CD4-positive, alpha-beta T cell (primary cell): ENCODE results near the gene DLX3. TPM values are rescaled to one million over a fixed set of nuclear protein-coding genes. Genes with fewer than 3 reads are reported as not detected.

ENCODE experiments used
- ATAC-seq: fragments of 200-7000 bp; cut with Tn5 transposase; one replicate; pipeline ENCODE4 v1.10.0; 2022; ENCODE audit warnings: mild to moderate bottlenecking; ENCODE audit not compliant: poor library complexity
- CTCF ChIA-PET: fragments of 350-600 bp; sonication (Branson Sonifier 250); formaldehyde crosslinking; loops from one replicate; lab custom pipeline; 2021; ENCODE audit warnings: antibody characterized with exemption, inconsistent platforms; lab: Charles Lee
- POLR2A ChIA-PET: fragments of 350-600 bp; sonication (Branson Sonifier 250); formaldehyde crosslinking; loops from one replicate; lab custom pipeline; 2021; ENCODE audit warnings: antibody characterized with exemption, inconsistent platforms; lab: Charles Lee
- DNase-seq, 14 experiments: peaks; one replicate each; pipeline ENCODE4 v3.0.0-alpha.2; 2013 to 2020; ENCODE audit warnings: mixed read lengths in 2 of 14
- H3K27ac ChIP-seq, 2 donors: one replicate each; pipeline versions ENCODE4 v1.5.1 to v1.7.0; 2013; ENCODE audit warnings: low read length in 2 of 2, low read depth in 1 of 2, mild to moderate bottlenecking in 1 of 2
- H3K27me3 ChIP-seq, 2 experiments: 1 replicate in 1 of 2; 2 replicates in 1 of 2; pipeline versions ENCODE4 v1.6.1 to v1.7.0; 2013; ENCODE audit warnings: low read length in 2 of 2, control low read depth in 1 of 2, mild to moderate bottlenecking in 1 of 2, moderate library complexity in 1 of 2; ENCODE audit not compliant: insufficient read depth in 2 of 2, control insufficient read depth in 1 of 2
- H3K36me3 ChIP-seq: one replicate; pipeline ENCODE4 v1.6.1; 2013; ENCODE audit warnings: low read length, control low read depth; ENCODE audit not compliant: insufficient read depth
- H3K4me1 ChIP-seq: one replicate; pipeline ENCODE4 v1.6.1; 2013; ENCODE audit warnings: low read length, control low read depth; ENCODE audit not compliant: insufficient read depth
- H3K4me3 ChIP-seq: one replicate; pipeline ENCODE4 v1.5.1; 2013; ENCODE audit warnings: mild to moderate bottlenecking, low read length, moderate library complexity
- H3K9me3 ChIP-seq, 2 experiments: 1 replicate in 1 of 2; 2 replicates in 1 of 2; pipeline versions ENCODE4 v1.6.1 to v1.7.0; 2013; ENCODE audit warnings: low read length in 2 of 2, mild to moderate bottlenecking in 2 of 2, control low read depth in 1 of 2, moderate library complexity in 1 of 2; ENCODE audit not compliant: control insufficient read depth in 1 of 2, insufficient read depth in 1 of 2
- H3K27ac Mint-ChIP-seq: one replicate; pipeline ENCODE4 v1.8.0; 2020; ENCODE audit warnings: mixed read lengths
- H3K27me3 Mint-ChIP-seq: one replicate; pipeline ENCODE4 v1.8.0; 2021; ENCODE audit warnings: mixed read lengths
- H3K36me3 Mint-ChIP-seq: one replicate; pipeline ENCODE4 v1.8.0; 2021; ENCODE audit warnings: low read depth, mixed read lengths
- H3K4me1 Mint-ChIP-seq: one replicate; pipeline ENCODE4 v1.8.0; 2021; ENCODE audit warnings: low read depth, mixed read lengths
- H3K4me3 Mint-ChIP-seq: one replicate; pipeline ENCODE4 v1.8.0; 2020; ENCODE audit warnings: mild to moderate bottlenecking, mixed read lengths
- H3K9me3 Mint-ChIP-seq: one replicate; pipeline ENCODE4 v1.8.0; 2020; ENCODE audit warnings: mixed read lengths
- CTCF ChIP-seq: fragments of 200-600 bp; IDR thresholded peaks from one replicate; pipeline ENCODE4 v1.8.0; 2022; ENCODE audit warnings: antibody characterized with exemption, mild to moderate bottlenecking
- intact Hi-C, 2 experiments: fragments of 100-400 bp; cut with DNase I in 1 of 2; cut with micrococcal nuclease in 1 of 2; formaldehyde crosslinking; loops; one replicate each; pipeline versions ENCODE4 v1.15.1 to v1.9.0; 2023 to 2025; cut with DNase I, micrococcal nuclease
- total RNA-seq, 174 experiments: library from RNA in 2 of 174; stranded (reverse) in 2 of 174; gene quantifications; one replicate each; pipeline ENCODE4 v1.2.3 and lab custom pipeline; 2021 to 2026

The DLX3 gene
- total RNA-seq, 2 experiments from 2014 or later, result not detected

- TF ChIP-seq CTCF, result no peak
- Histone ChIP-seq H3K4me1 (peaks cover 14% of the 10 kb centered on the region), H3K27ac (no peak overlapping the region), H3K27me3 (peaks cover 49 to 61% of the 10 kb centered on the region in 2 experiments), H3K4me3 (no peak overlapping the region), H3K9me3 (peaks cover 0 to 23% of the 10 kb centered on the region in 2 experiments), H3K36me3 (no peaks in the 10 kb centered on the region)
- Mint-ChIP-seq H3K4me3 (no peak overlapping the region), H3K4me1 (peaks cover 12% of the 10 kb centered on the region), H3K36me3 (no peaks in the 10 kb centered on the region), H3K27ac (no peak overlapping the region), H3K27me3 (peaks cover 73% of the 10 kb centered on the region), H3K9me3 (no peaks in the 10 kb centered on the region)
- intact Hi-C loops, result no loop called here
- DNase-seq (no peak), ATAC-seq (no peak)
- ChIA-PET POLR2A (no interaction called here), CTCF (interaction anchor here (1.3 kb wide), 1 partner anchor 25 kb away, joined by 3 read pairs; no protein-coding TSS in a partner anchor)
Observed at GRCh38 chr17:49976828-49977202, 18.2 kb downstream of the DLX3 start.

GRCh38 chr17:49976163-49976827 is 18.7 kb downstream of the DLX3 start:
- H3K27me3 Mint-ChIP-seq, result peaks cover 76% of the 10 kb centered on the region
- H3K9me3 ChIP-seq, result peaks cover 0 to 29% of the 10 kb centered on the region in 2 experiments
- H3K9me3 Mint-ChIP-seq, result no peaks in the 10 kb centered on the region
- no peak overlapping the region for H3K4me3 Mint-ChIP-seq
- no peak overlapping the region for H3K27ac Mint-ChIP-seq
- no peak for TF ChIP-seq CTCF
- DNase-seq (no peak), ATAC-seq (no peak)
- ChIA-PET POLR2A (no interaction called here), CTCF (interaction anchor here (1.3 kb wide), 1 partner anchor 24 kb away, joined by 3 read pairs; no protein-coding TSS in a partner anchor)
- H3K4me1 ChIP-seq, result peaks cover 19% of the 10 kb centered on the region
- peaks cover 54 to 67% of the 10 kb centered on the region in 2 experiments for H3K27me3 ChIP-seq
- H3K36me3 Mint-ChIP-seq, result no peaks in the 10 kb centered on the region
- peaks cover 17% of the 10 kb centered on the region for H3K4me1 Mint-ChIP-seq
- intact Hi-C loops, result no loop called here
- no peaks in the 10 kb centered on the region for H3K36me3 ChIP-seq
- H3K27ac ChIP-seq, result no peak overlapping the region
- no peak overlapping the region for H3K4me3 ChIP-seq

- intact Hi-C loops, result no loop called here
- H3K4me3 Mint-ChIP-seq, result no peak overlapping the region
- peaks cover 77% of the 10 kb centered on the region for H3K27me3 Mint-ChIP-seq
- peaks cover 59 to 71% of the 10 kb centered on the region in 2 experiments for H3K27me3 ChIP-seq
- H3K36me3 Mint-ChIP-seq, result no peaks in the 10 kb centered on the region
- H3K27ac Mint-ChIP-seq, result no peak overlapping the region
- H3K27ac ChIP-seq, result no peak overlapping the region
- H3K9me3 Mint-ChIP-seq, result no peaks in the 10 kb centered on the region
- H3K4me1 ChIP-seq, result peaks cover 22% of the 10 kb centered on the region
- ChIA-PET POLR2A (no interaction called here), CTCF (interaction anchor here (1.3 kb wide), 1 partner anchor 23 kb away, joined by 3 read pairs; no protein-coding TSS in a partner anchor)
- no peak overlapping the region for H3K4me3 ChIP-seq
- ATAC-seq, result no peak
- no peak for DNase-seq
- no peak for TF ChIP-seq CTCF
- no peaks in the 10 kb centered on the region for H3K36me3 ChIP-seq
- H3K9me3 ChIP-seq, result peaks cover 0 to 26% of the 10 kb centered on the region in 2 experiments
- peaks cover 25% of the 10 kb centered on the region for H3K4me1 Mint-ChIP-seq
Observed at GRCh38 chr17:49975531-49975930, 19.5 kb downstream of the DLX3 start.
